Heart left ventricle (tissue), 13 donors: ENCODE measurements around the gene IFITM5.

Experiments
- POLR2A ChIP-seq, 2 donors: fragments of 450-650 bp; IDR thresholded peaks; one replicate each; pipeline ENCODE4 v1.6.1; 2017; ENCODE audit warnings: antibody characterized with exemption in 2 of 2, mild to moderate bottlenecking in 2 of 2, moderate library complexity in 2 of 2
- TF ChIP-seq, protein P1 (sequence below), 12 donors: fragments of 200-600 bp; sonication (generic) in 4 of 12; IDR thresholded peaks; one replicate each; pipeline versions ENCODE4 v1.5.0 to v1.8.0; 2018 to 2022; ENCODE audit warnings: antibody characterized with exemption in 12 of 12, mild to moderate bottlenecking in 5 of 12
- donor health status: ischemic (EF 13 %, LVEDD 7.1; RV severe dilation, severe dysfunction).
- donor health status: DM: no; HTN: yes; CAD: no.
- donor health status: DM: no; HTN: no; CAD: no.
- donor health status: ischemic (EF 25% LVEDD 6.9; RV normal size, moderate dysfunction).
- donor health status: ischemic (EF 25% LVEDD 5.7; RV mildly dilated, moderate dysfunction).
- donor health status: ischemic (EF 35%, LVEDD 5.7; RV mildly dilated, moderate dysfunction).
- donor health status: nonischemic (EF 11% LVEDD 7.7; RV severe dilation, severe dysfunction).
- donor health status: DM: yes; HTN: yes; CAD: no.
- donor health status: PGD.
- donor health status: ischemic (EF 29% LVEDD 5.4; RV normal size, mild dysfunction).
- donor health status: nonischemic (EF 23%, LVEDD 6.1; RV moderate dilation, normal function).

GRCh38 chr11:346529-346928 is 47.2 kb upstream of the IFITM5 start:
- TF ChIP-seq, protein P1, sequence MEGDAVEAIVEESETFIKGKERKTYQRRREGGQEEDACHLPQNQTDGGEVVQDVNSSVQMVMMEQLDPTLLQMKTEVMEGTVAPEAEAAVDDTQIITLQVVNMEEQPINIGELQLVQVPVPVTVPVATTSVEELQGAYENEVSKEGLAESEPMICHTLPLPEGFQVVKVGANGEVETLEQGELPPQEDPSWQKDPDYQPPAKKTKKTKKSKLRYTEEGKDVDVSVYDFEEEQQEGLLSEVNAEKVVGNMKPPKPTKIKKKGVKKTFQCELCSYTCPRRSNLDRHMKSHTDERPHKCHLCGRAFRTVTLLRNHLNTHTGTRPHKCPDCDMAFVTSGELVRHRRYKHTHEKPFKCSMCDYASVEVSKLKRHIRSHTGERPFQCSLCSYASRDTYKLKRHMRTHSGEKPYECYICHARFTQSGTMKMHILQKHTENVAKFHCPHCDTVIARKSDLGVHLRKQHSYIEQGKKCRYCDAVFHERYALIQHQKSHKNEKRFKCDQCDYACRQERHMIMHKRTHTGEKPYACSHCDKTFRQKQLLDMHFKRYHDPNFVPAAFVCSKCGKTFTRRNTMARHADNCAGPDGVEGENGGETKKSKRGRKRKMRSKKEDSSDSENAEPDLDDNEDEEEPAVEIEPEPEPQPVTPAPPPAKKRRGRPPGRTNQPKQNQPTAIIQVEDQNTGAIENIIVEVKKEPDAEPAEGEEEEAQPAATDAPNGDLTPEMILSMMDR (IDR thresholded peaks at IDR 0.05) = no peak
- TF ChIP-seq POLR2A (IDR thresholded peaks at IDR 0.05) = no peak
